Fibroblast of mammary gland (primary cell): ENCODE results near the gene RAB7A.

Experiments
- DNase-seq: peaks from one replicate; pipeline ENCODE4 v3.0.0-alpha.2; 2010; ENCODE audit warnings: low read depth
- H3K4me3 ChIP-seq: 2 replicates; pipeline ENCODE4 v1.5.1; 2011; ENCODE audit warnings: low read depth, mild to moderate bottlenecking, low read length, moderate library complexity; ENCODE audit not compliant: control insufficient read depth
- CTCF ChIP-seq: conservative IDR thresholded peaks from 2 replicates; pipeline ENCODE4 v1.5.1; 2011; ENCODE audit warnings: low read depth, low read length, inconsistent platforms; ENCODE audit not compliant: control insufficient read depth, insufficient read depth

The RAB7A gene

GRCh38 chr3:128775906-128776542 lies 50.0 kb downstream of the RAB7A start:
- DNase-seq, result no peak
- H3K4me3 ChIP-seq, result no peak overlapping the region
- TF ChIP-seq CTCF, result no peak

DNA sequence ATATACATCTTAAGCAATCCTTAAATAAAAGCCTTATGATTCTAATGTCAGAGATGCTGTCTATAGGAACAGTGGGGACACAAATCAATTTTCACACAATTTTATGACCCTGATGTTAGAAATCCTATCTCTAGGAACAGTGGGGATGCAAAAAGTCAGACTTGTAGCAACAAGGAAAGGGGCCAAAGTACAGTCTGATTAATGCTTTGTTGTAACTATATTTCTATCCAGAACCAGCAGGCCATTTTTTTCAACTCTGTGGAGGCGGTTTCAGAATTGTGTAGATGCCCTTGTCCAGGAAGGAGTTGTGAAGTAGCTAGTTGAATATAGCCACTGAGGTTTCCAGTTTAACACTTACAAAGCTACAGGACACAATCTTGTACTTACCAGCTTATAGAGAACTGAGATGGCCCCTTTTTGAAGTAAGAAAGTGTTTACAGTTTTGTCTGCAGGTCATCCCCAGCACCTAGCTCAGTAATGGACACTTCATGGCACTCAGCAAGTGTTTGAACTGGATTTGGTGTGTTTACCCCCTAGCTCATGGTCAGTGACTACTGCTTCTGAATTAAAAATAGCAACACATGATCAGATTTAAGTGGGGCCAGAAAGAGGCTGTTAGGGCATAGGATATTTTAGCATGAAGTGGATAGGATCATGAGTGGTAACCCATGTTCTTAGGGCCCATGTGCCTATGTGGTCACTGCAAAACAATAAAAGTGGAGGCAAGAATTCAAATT lies 54.3 kb downstream of the RAB7A start:
- TF ChIP-seq CTCF, result no peak
- no peak overlapping the region for H3K4me3 ChIP-seq

DNA sequence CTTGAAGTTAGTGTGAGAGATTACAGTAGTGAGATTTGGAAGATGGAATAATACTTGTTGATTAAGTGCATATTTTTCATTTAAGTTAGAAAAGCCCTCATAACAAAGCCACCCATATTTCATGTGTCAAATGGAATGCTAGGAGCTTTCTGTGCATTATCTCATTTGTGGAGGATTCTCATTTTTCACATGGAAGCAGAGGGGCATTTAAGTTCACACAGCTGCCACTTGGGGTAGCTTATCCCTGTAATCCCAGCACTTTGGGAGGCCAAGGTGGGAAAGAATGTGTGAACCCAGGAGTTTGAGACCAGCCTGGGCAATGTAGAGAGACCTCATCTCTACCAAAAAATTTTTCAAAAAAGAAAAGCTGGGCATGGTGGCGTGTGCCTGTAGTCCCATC lies 55.2 kb downstream of the RAB7A start:
- H3K4me3 ChIP-seq, result no peak overlapping the region
- no peak for DNase-seq
- no peak for TF ChIP-seq CTCF

More for the DNA sequence above, 54.3 kb downstream of the RAB7A start:
- DNase-seq, result no peak

GRCh38 chr3:128782282-128783146 lies 56.5 kb downstream of the RAB7A start:
- DNase-seq, result no peak
- H3K4me3 ChIP-seq, result no peak overlapping the region
- TF ChIP-seq CTCF, result no peak

GRCh38 chr3:128783774-128784173 lies 57.8 kb downstream of the RAB7A start:
- no peak for DNase-seq
- TF ChIP-seq CTCF, result no peak
- no peak overlapping the region for H3K4me3 ChIP-seq

GRCh38 chr3:128784232-128784631 lies 58.2 kb downstream of the RAB7A start:
- H3K4me3 ChIP-seq, result no peak overlapping the region
- peak; percentile 46 for TF ChIP-seq CTCF
- peak; percentile 19 for DNase-seq
